Thyroid gland (tissue), 4 donors: ENCODE results near the gene MS4A10.

Experiments
- CTCF ChIP-seq, 6 experiments: fragments of 200-600 bp in 3 of 6; fragments of 450-650 bp in 3 of 6; sonication (generic) in 3 of 6; IDR thresholded peaks; one replicate each; pipeline ENCODE4 v1.5.1; 2016 to 2019; ENCODE audit warnings: antibody characterized with exemption in 6 of 6, mild to moderate bottlenecking in 2 of 6, inconsistent platforms in 1 of 6, moderate library complexity in 1 of 6
- POLR2A ChIP-seq, 2 donors: fragments of 450-650 bp; IDR thresholded peaks; one replicate each; pipeline ENCODE4 v1.6.1; 2017; ENCODE audit warnings: antibody characterized with exemption in 2 of 2, mild to moderate bottlenecking in 2 of 2, moderate library complexity in 1 of 2

GRCh38 chr11:60809249-60809648 is 24.1 kb downstream of the MS4A10 start:
- TF ChIP-seq CTCF (IDR thresholded peaks at IDR 0.05), result no peak
- TF ChIP-seq POLR2A (IDR thresholded peaks at IDR 0.05), result no peak
